CD4-positive, alpha-beta T cell treated with Interleukin-4 for 4 hours (primary cell): Measurements from ENCODE around the gene C10orf143.
"Not testable (repeated sequence)": the region's sequence is repeated elsewhere in the genome, so short reads cannot be mapped to it uniquely, and the experiment has no call there.

ENCODE experiments used
- DNase-seq: peaks from one replicate; pipeline ENCODE4 v3.0.0-alpha.2; 2020

Gene C10orf143

DNA sequence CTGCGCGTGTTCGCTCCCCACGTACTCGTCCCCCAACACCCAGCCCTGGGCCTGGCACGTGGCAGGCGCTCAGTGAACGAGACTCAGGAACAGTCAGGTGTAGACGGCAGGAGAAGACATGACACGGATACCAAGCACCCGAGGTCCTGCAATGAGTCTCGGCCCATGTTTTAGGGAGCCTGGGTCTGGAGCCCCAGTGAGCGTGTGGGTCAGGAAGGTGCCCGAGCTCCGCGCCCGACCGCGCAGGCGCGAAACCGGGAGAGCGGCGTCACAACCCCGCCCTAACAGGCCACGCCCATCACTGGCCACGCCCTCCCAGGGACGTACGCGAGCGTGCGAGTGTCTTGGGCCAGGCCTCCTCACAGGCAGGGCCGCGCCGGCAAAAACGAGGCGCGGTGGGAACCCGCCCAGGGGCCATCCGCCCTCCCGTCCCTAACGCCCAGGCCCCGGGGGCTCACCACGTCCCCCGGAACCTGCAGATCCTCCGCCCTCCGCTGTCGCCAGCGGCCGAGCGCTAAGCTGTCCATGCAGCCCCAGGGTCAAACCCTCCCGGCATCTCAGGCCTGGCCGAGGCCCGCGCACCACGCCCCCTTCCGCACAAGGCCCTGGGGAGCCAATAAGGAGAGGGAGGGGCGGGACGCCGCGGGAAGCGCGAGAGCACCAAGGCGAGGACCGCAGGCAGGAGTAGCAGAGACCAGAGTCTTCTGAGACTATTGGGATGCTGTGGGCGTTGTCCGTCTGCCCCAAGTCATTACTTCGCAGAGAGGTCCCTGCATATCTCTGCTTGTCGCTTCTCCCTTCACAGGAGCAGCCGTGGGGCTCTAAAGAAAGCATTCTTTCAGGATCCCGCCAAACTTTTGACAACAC lies at the start of gene C10orf143:
TSS of gene C10orf143 (minus strand) at position 585 of the 867 bp plus-strand sequence. CDS start at position 527, 58 bp downstream.
- DNase-seq, result peak; percentile 97

DNA sequence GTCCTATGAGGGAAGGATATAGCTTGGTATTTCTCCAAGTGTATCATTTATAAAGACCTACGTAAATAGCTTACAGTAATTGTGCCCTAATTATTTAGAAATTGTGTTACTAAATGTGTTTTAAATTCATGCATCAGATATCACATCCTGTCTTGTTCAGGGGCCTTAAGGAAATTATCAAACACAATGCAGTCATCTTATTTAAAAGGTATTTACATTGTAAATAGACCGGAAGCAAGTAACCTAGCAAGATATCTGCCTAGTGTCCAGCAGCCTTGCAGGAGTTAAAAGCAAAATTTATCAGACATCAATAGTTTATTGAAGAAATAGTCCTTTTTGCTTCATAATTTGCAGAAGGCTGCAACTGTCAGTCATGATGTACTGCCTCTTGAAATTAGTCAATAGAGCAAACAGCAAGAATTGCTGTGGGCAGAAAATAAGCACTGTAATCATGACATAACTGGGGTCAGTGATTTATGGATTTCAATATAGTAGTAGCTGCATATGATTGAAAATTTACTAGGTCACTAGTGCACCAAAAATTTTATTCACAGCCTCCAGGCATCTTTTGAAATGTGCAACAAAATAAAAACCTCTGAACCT lies 48.7 kb upstream of the C10orf143 start:
- DNase-seq, result no peak

GRCh38 chr10:130146042-130146441 lies 35.4 kb upstream of the C10orf143 start:
- no peak for DNase-seq

DNA sequence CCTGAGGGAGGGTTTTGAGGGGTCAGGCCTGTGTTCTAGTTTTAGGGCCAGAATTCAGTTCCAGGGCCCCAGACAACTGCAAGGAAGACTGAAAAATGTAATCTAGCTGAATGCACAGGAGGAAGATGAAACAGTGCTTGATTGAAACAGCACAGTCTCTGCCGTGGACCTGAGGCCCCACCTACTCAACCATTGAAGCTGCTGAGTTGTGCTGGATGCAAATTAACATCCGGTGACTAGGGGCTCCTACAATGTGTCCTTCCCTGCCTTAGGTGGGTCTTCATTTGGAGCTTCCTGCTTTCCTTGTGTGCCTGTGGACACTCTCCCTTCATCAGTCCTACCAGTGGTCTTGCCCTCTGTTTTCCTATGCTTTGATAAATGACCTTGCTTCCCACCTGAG lies 31.2 kb upstream of the C10orf143 start:
- DNase-seq, result peak; percentile 13

DNA sequence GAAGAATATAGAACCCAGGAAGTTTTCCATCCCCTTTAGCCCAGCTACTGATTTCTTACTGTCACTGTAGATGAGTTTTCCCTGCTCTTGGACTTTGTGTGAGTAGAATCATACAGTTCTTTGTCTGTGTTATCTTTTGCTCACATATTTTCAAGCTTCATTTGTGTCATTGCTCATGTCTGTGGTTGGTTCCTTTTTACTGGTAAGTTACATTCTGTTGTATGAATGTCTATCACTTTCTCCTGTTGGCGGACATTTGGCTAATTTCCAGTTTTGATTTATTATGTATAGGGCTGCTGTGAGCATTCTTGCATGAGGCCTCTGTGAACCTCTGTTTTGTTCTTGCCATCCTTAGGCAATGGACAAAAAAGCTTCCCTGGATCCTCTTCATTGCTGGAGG lies 30.8 kb upstream of the C10orf143 start:
- no peak for DNase-seq

- DNase-seq, result no peak
These were observed 30.4 kb upstream of the C10orf143 start for GRCh38 chr10:130141038-130141437.

GRCh38 chr10:130140425-130140824 lies 29.8 kb upstream of the C10orf143 start:
- DNase-seq, result no peak

GRCh38 chr10:130138479-130138866 lies 27.8 kb upstream of the C10orf143 start:
- peak; percentile 6 for DNase-seq

GRCh38 chr10:130137659-130138478 lies 27.2 kb upstream of the C10orf143 start:
- DNase-seq, result no peak

DNA sequence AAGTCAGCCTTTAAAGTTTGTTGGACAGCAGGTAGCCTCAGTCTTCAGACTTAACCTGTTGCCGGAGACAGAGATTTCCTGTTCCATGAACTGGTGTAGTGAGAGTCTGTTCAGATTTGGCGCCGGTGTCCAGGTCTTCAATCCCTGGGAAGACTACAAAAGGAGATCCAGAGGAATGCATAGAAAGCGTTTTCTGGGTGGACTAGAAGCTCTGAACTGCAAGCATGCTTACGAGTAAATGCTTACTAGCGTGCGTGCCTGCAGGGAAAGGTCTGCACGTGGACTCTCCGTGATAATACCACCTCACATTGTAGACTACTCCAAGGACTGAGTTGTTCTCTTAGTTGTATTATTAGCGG lies 26.4 kb upstream of the C10orf143 start:
- DNase-seq, result no peak

DNA sequence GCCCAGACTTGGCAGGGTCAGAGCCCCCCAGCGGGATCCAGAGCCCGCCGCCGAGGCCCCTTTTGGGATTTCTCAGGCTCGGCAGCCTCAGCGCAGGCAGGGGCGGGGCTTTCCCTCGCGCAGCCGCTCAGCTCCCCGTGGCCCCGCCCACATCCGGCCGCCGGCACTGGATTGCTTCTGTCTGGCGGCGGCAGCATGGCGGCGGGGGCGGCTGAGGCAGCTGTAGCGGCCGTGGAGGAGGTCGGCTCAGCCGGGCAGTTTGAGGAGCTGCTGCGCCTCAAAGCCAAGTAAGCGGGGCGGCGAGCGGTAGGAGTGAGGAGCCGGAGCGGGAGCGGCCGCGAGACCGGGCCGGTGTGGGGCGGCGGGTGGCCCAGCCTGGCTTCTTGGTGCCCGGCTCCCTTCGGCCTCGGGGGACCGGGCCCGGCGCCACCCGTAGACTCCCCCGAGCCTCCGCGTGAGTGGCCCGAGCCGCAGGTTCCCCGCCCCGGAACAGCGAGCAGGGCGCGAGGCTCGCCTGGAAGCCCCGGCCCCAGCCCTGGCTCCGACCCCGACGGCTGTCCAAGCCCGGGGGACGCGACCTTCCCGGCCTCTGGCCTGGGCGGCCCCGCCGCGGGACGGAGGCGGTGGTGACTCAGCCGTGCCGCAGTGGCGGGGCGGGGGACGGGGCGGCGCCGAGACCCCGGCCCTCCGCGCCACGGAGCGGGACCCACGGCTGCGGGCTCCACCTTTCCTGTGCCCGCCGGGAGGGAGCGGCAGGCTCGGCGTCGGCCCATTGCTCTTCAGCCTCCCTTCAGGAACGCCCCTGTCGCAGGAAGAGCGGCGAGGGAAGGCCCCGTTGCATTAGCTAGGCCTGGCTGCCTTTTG lies 25.8 kb upstream of the C10orf143 start, which contains the start of gene GLRX3:
TSS of gene GLRX3 (plus strand) at position 166 of the 864 bp plus-strand sequence. CDS start at position 196, 30 bp downstream.
- peak; percentile 77 for DNase-seq

DNA sequence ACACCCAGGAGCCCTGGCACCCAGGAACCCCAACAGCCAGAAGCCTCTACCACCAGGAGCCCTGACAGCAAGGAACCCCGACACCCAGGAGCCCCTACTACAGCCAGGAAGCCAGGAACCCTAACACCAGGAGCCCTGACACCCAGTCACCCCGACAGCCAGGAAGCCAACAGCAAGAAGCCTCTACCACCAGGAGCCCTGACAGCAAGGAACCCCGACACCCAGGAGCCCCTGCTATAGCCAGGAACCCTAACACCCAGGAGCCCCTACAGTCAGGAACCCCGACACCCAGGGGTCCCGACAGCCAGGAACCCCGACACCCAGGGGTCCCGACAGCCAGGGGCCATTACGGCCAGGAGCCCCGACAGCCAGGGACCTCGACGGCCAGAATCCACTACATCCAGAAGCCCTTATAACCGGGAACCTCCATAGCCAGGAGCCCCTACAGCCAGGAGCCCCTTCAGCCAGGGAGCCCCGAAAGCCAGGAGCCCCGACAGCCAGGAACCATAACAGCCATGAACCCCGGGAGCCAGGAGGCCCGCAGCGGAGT lies 25.1 kb upstream of the C10orf143 start:
- no peak for DNase-seq

DNA sequence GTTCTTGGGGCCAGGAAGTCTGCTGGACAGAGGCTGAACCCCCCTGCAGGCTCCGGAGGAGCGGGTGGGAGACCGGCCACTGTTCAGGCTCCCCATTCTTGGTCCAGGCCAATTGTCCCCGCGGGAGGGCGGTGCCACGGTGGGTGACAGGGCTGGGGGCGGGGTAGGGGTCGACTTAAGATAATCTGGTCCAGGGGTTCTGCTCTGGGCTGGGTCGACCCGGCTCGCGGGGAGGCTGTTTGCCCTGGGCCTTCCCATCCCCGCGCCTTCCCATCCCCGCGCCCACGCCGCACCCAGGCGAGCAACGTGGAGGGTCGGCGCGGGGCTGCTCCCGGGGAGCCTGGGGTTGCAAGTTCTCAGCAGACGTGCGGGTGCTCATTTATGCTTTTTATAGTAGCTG lies 18.3 kb upstream of the C10orf143 start:
- no peak for DNase-seq

- DNase-seq, result no peak
These were observed 17.6 kb upstream of the C10orf143 start for GRCh38 chr10:130128062-130128781.

- DNase-seq, result peak; percentile 64
These were observed 16.9 kb upstream of the C10orf143 start for GRCh38 chr10:130127364-130128061.

DNA sequence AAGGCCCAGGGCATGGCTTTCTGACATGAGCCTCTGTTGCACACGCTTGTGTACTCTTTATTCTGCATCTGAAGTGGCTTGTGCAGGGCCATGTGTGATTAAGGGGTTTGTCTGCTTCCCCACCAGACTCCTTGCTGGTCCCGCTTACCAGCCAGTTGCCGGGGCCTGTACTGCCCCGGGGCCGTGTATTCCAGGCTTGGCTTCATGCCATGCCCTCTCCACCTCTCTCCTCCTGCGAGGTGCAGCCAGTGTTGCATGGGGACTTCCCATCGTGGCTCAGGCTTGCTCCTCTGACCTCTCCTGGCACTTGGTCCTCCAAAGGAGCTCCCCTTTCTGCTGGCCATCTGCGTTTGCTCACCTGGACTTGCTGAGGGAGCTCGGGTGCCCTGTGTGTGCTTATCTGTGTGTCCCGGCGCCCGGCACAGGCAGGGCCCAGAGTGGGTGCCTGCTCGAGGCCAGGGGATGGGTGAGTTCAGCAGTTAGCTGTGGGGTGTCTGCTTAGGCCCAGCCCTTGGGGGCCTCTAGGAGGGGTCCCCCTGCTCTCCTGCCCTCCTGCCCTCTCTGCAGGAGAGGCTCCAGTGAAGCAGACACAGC lies 11.0 kb upstream of the C10orf143 start:
- no peak for DNase-seq

- DNase-seq, result not testable (repeated sequence)
These were observed 6.9 kb upstream of the C10orf143 start for GRCh38 chr10:130117535-130117934.

- not testable (repeated sequence) for DNase-seq
These were observed 6.3 kb upstream of the C10orf143 start for GRCh38 chr10:130116942-130117341.

DNA sequence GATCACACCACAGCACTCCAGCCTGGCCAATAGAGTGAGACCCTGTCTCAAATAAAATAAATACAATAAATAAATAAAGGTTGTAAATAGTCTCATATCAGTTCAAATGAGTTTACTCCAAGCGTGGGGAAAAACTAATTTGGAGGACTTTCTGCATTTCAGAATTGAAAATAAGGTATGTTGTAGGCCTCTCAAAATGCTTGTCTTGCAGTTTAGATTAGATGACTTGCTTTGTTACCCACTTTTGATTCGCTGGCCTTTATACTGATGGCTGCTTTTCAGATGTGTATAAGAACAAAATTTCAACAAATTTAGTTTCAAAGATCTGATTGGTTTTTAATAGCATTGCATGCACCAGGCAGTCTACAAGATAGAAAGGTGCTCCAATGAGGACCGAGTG lies 2.2 kb upstream of the C10orf143 start:
- DNase-seq, result no peak

DNA sequence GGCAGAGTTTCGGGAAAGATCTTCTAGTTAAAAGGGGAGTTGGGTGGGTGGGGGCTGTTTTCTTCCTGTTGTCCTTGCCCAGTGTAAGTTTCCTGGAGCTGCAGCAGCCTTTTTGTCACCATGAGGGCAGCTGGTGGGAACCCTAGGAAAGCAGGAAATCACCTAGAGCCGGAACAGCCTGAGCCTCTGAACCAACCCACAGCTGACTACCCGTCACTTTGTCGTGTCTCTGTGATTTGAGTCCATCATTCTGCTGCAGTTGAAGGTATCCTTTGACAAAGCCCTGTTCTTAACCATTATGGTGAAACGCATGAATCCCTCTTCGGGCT lies 1.2 kb upstream of the C10orf143 start:
- no peak for DNase-seq
